ENCODE measurements around the gene LSR. TPM values are rescaled to one million over a fixed set of nuclear protein-coding genes. Genes with fewer than 3 reads are reported as not detected.

Gene LSR
- total RNA-seq, 1 experiment from 2014 or later, result 0.63 TPM

DNA sequence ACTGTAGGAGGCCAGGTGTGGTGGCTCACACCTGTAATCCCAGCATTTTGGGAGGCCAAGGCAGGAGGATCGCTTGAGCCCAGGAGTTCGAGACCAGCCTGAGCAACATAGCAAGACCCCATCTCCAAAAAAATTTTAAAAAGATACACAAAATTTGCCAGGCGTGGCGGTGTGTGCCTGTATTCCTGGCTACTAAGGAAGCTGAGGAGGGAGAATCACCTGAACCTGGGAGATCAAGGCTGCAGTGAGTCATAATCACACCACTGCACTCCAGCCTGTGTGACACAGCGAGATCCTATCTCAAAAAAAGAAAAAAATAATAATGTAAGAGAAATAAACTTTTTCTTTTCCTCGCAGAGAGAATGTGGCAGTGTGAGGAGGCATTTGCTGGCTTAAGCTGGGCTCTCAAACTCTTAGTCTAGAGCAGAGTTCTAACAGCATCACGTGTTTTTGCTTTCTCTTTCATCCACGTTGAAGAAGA is 41.4 kb upstream of the LSR start:
- Histone ChIP-seq H3K9me3 (ENCODE audit: low read length) (no peaks in the 10 kb centered on the region), H2AFZ (ENCODE audit: low read length) (no peak overlapping the region), H3K9me2 (replicated peaks; ENCODE audit: insufficient read depth, low read length) (no peaks in the 10 kb centered on the region), H3K79me2 (ENCODE audit: low read length) (no peaks in the 10 kb centered on the region), H3K27me3 (ENCODE audit: low read length) (no peaks in the 10 kb centered on the region), H3K4me3 (ENCODE audit: low read length) (no peak overlapping the region), H3K27ac (ENCODE audit: low read length) (no peak overlapping the region), H3K4me2 (ENCODE audit: low read depth, low read length, poor library complexity, severe bottlenecking) (no peak overlapping the region), H3K36me3 (ENCODE audit: insufficient read depth, low read length) (no peaks in the 10 kb centered on the region), H3K4me1 (ENCODE audit: low read length) (peaks cover 24% of the 10 kb centered on the region), H3K9ac (ENCODE audit: low read length) (no peak overlapping the region), H4K20me1 (ENCODE audit: insufficient read depth, low read depth, low read length) (no peaks in the 10 kb centered on the region)
- DNase-seq, result no peak

DNA sequence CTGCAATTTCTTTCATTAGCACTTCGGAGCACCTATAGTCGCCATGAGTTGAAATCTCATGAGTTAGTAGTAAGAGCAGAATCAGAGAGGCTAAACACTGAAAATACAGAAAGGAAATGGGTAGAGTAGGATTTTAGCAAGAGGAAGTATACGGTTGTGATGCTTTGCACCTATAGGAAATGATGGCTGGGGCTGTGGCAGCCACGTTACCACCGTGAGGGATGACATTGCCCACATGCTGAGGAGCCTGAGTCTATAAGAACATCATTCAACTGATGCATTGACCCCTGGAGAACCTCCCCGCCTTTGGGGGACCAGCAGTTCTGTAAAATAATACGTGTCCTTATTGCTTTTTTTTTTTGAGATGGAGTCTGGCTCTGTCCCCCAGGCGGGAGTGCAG is 40.7 kb upstream of the LSR start:
- H3K4me3 ChIP-seq (ENCODE audit: low read length), result no peak overlapping the region

DNA sequence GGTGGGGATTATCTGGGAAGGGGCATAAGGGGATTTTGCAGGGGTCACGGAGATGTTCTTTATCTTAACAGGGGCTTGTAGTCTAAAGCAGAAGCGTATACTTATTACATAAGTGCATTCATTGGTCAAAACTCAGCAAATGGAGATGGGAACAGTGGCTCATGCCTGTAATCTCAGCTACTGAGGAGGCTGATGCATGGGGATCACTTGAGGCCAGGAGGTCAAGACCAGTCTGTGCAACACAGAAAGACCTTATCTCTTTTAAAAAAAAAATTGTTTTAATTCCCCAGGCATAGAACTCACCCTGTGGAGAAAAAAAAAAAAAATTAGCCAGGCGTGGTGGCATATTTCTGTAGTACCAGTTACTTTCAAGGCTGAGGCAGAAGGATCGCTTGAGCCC is 39.2 kb upstream of the LSR start:
- H3K4me1 ChIP-seq (ENCODE audit: low read length), result peaks cover 28% of the 10 kb centered on the region
- no peak overlapping the region for H3K4me3 ChIP-seq (ENCODE audit: low read length)
- H3K79me2 ChIP-seq (ENCODE audit: low read length), result no peaks in the 10 kb centered on the region
- H3K27ac ChIP-seq (ENCODE audit: low read length), result no peak overlapping the region
- no peaks in the 10 kb centered on the region for H3K27me3 ChIP-seq (ENCODE audit: low read length)
- H3K4me2 ChIP-seq (ENCODE audit: low read depth, low read length, poor library complexity, severe bottlenecking), result no peak overlapping the region
- H3K9ac ChIP-seq (ENCODE audit: low read length), result no peak overlapping the region
- H3K9me2 ChIP-seq (replicated peaks; ENCODE audit: insufficient read depth, low read length), result no peaks in the 10 kb centered on the region
- DNase-seq, result no peak
- no peaks in the 10 kb centered on the region for H4K20me1 ChIP-seq (ENCODE audit: insufficient read depth, low read depth, low read length)
- H3K9me3 ChIP-seq (ENCODE audit: low read length), result no peaks in the 10 kb centered on the region
- H3K36me3 ChIP-seq (ENCODE audit: insufficient read depth, low read length), result no peaks in the 10 kb centered on the region
- H2AFZ ChIP-seq (ENCODE audit: low read length), result no peak overlapping the region

More for the DNA sequence above, 40.7 kb upstream of the LSR start:
- Histone ChIP-seq H3K4me1 (ENCODE audit: low read length) (peaks cover 19% of the 10 kb centered on the region), H3K9me2 (replicated peaks; ENCODE audit: insufficient read depth, low read length) (no peaks in the 10 kb centered on the region), H3K9me3 (ENCODE audit: low read length) (no peaks in the 10 kb centered on the region), H3K27ac (ENCODE audit: low read length) (no peak overlapping the region), H2AFZ (ENCODE audit: low read length) (no peak overlapping the region), H3K36me3 (ENCODE audit: insufficient read depth, low read length) (no peaks in the 10 kb centered on the region), H3K4me2 (ENCODE audit: low read depth, low read length, poor library complexity, severe bottlenecking) (no peak overlapping the region), H3K27me3 (ENCODE audit: low read length) (no peaks in the 10 kb centered on the region), H3K9ac (ENCODE audit: low read length) (no peak overlapping the region), H4K20me1 (ENCODE audit: insufficient read depth, low read depth, low read length) (no peaks in the 10 kb centered on the region), H3K79me2 (ENCODE audit: low read length) (no peaks in the 10 kb centered on the region)
- DNase-seq, result no peak

DNA sequence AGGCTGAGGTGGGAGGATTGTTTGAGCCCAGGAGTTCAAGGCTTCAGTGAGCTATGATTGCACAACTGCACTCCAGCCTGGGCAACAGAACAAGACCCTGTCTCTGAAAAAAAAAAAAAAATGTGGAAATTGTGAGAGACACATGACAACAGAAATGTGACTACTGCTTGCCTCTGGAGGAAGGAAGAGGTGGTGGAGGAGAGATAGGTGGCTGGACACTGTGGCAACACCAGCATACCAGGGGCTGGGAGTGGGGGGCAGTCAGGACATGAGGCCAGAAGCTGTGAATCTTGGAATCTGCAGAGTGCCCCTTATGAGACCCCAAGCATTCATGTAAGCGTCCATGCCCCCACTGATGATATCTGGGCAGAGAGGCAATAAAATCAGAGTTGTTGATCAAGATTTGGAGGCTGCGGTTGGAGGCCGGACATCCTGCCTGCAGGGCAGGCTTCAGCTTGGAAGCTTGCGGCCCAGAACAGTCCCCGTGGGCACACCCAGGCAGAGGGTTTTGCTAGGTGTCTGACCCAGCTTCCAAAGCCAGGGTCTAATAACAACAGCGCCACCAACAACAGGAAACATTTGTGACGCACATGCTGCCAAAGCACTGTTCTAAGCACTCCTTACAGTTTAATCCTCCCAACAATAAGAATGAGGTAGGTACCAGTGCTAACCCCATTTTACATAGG is 37.1 kb upstream of the LSR start:
- Histone ChIP-seq H2AFZ (ENCODE audit: low read length) (no peak overlapping the region), H3K9ac (ENCODE audit: low read length) (no peak overlapping the region), H3K4me2 (ENCODE audit: low read depth, low read length, poor library complexity, severe bottlenecking) (no peak overlapping the region), H3K4me1 (ENCODE audit: low read length) (peaks cover 13% of the 10 kb centered on the region), H4K20me1 (ENCODE audit: insufficient read depth, low read depth, low read length) (no peaks in the 10 kb centered on the region), H3K36me3 (ENCODE audit: insufficient read depth, low read length) (no peaks in the 10 kb centered on the region), H3K79me2 (ENCODE audit: low read length) (no peaks in the 10 kb centered on the region), H3K9me2 (replicated peaks; ENCODE audit: insufficient read depth, low read length) (no peaks in the 10 kb centered on the region), H3K27me3 (ENCODE audit: low read length) (no peaks in the 10 kb centered on the region), H3K9me3 (ENCODE audit: low read length) (no peaks in the 10 kb centered on the region), H3K4me3 (ENCODE audit: low read length) (no peak overlapping the region), H3K27ac (ENCODE audit: low read length) (no peak overlapping the region)
- no peak for DNase-seq

DNA sequence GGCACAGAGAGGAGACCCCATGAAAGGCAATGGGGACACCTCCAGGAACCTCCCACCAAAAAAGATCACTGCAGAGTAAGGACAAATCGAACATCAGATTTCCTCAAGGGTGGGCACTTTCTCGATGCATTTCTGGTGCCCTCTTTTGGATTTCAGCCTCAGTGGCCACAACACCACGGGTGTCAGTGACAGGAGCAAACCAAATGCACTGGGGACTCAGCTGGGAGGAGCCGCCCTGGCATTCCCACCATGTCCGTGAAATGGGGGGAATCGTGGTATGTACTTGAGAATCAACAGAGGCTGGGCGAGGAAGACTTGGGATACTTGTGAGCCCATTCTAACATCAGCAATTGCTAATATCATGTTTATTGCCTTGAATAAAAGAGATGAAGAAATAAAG is 36.6 kb upstream of the LSR start:
- Histone ChIP-seq H2AFZ (ENCODE audit: low read length) (no peak overlapping the region), H3K4me3 (ENCODE audit: low read length) (no peak overlapping the region)

DNA sequence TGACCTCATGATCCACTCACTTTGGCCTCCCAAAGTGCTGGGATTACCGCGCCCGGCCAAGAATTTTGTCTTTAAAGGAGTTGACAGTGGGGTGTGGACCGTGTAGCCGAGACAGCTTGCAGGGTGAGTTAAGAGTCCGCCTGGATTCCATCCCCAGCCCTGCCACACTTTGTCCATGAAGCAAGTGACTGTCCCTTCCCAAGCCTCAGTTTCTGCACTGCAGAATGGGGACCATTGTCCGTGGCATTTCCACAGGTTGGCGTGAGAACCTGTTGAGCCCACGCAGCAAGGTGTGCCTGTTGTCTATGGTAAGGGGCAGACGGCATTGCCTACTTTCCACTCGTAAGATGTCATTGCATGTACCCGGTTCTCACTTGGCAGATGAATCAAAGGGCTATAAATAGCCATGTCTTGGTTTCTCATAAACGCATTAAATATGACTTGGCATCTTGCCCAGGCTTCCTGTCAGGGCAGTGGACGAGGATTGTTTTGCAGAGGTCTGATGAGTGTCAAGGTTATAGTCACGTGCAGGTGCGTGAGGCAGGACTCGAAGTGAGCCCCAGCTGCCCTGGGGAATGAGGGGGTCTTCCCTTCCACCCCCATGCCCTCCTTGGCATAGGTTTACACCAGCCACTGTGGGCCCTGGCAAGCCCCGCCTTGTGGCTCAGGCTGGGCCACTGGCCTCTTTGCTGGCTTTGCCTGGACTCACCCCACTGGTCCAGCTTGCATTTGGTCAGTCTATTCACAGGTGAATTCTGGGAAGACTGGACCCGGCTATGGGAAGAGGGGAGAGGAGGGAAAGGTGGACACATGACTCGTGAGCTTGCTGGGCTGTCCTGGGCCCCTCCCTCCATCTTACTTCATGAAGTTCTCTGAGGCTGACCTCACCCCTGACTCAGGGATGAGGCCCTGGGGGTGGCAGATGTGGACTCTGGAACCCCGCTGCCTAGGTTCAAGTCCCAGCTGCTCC is 34.9 kb upstream of the LSR start:
- Histone ChIP-seq H3K4me3 (ENCODE audit: low read length) (no peak overlapping the region), H2AFZ (ENCODE audit: low read length) (no peak overlapping the region), H3K4me1 (ENCODE audit: low read length) (peaks cover 17% of the 10 kb centered on the region)

More for the DNA sequence above, 36.6 kb upstream of the LSR start:
- H3K4me2 ChIP-seq (ENCODE audit: low read depth, low read length, poor library complexity, severe bottlenecking), result no peak overlapping the region
- H3K9me2 ChIP-seq (replicated peaks; ENCODE audit: insufficient read depth, low read length), result no peaks in the 10 kb centered on the region
- no peak overlapping the region for H3K9ac ChIP-seq (ENCODE audit: low read length)
- no peaks in the 10 kb centered on the region for H3K36me3 ChIP-seq (ENCODE audit: insufficient read depth, low read length)
- no peaks in the 10 kb centered on the region for H4K20me1 ChIP-seq (ENCODE audit: insufficient read depth, low read depth, low read length)
- DNase-seq, result no peak
- H3K27me3 ChIP-seq (ENCODE audit: low read length), result no peaks in the 10 kb centered on the region
- no peaks in the 10 kb centered on the region for H3K9me3 ChIP-seq (ENCODE audit: low read length)
- H3K27ac ChIP-seq (ENCODE audit: low read length), result no peak overlapping the region
- H3K79me2 ChIP-seq (ENCODE audit: low read length), result no peaks in the 10 kb centered on the region
- peaks cover 13% of the 10 kb centered on the region for H3K4me1 ChIP-seq (ENCODE audit: low read length)

DNA sequence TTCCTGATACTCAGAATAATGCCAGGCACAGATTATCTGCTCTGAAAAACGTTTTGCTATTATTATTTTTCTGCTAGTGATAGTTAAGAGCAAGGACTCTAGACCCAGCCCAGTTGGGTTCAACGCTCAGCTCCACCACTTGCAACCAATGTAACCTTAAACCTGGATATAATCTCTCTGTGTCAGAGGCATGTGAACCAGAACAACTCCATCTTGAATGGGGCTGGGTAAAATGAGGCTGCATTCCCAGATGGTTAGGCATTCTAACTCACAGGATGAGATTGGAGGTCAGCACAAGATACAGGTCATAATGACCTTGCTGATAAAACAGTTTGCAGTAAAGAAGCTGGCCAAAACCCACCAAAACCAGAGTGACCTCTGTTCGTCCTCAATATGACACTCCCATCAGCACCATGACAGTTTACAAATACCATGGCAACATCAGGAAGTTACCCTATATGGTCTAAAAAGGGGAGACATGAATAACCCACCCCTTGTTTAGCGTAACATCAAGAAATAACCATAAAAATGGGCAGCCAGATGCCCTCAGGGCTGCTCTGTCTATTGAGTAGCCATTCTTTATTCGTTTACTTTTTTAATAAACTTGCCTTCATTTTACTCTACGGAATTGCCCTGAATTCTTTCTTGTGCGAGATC is 33.9 kb upstream of the LSR start:
- Histone ChIP-seq H3K36me3 (ENCODE audit: insufficient read depth, low read length) (no peaks in the 10 kb centered on the region), H3K79me2 (ENCODE audit: low read length) (no peaks in the 10 kb centered on the region), H3K27ac (ENCODE audit: low read length) (no peak overlapping the region), H3K27me3 (ENCODE audit: low read length) (no peaks in the 10 kb centered on the region), H3K4me1 (ENCODE audit: low read length) (peaks cover 17% of the 10 kb centered on the region), H3K9me3 (ENCODE audit: low read length) (0 out of 2 replicates have a peak, but pooled peaks cover 2% of the 10 kb centered on the region), H3K4me3 (ENCODE audit: low read length) (no peak overlapping the region), H4K20me1 (ENCODE audit: insufficient read depth, low read depth, low read length) (no peaks in the 10 kb centered on the region), H3K9ac (ENCODE audit: low read length) (no peak overlapping the region), H2AFZ (ENCODE audit: low read length) (no peak overlapping the region), H3K9me2 (replicated peaks; ENCODE audit: insufficient read depth, low read length) (no peaks in the 10 kb centered on the region), H3K4me2 (ENCODE audit: low read depth, low read length, poor library complexity, severe bottlenecking) (no peak overlapping the region)
- DNase-seq, result no peak

More for the DNA sequence above, 34.9 kb upstream of the LSR start:
- H3K9me2 ChIP-seq (replicated peaks; ENCODE audit: insufficient read depth, low read length), result no peaks in the 10 kb centered on the region
- H3K27ac ChIP-seq (ENCODE audit: low read length), result no peak overlapping the region
- H3K79me2 ChIP-seq (ENCODE audit: low read length), result no peaks in the 10 kb centered on the region
- DNase-seq, result peak; percentile 86
- no peaks in the 10 kb centered on the region for H3K27me3 ChIP-seq (ENCODE audit: low read length)
- peak overlapping the region; percentile 64 for H3K4me2 ChIP-seq (ENCODE audit: low read depth, low read length, poor library complexity, severe bottlenecking)
- no peaks in the 10 kb centered on the region for H4K20me1 ChIP-seq (ENCODE audit: insufficient read depth, low read depth, low read length)
- no peaks in the 10 kb centered on the region for H3K36me3 ChIP-seq (ENCODE audit: insufficient read depth, low read length)
- no peak overlapping the region for H3K9ac ChIP-seq (ENCODE audit: low read length)
- H3K9me3 ChIP-seq (ENCODE audit: low read length), result no peaks in the 10 kb centered on the region

Measured in Karpas-422 (cell line).